Panc1 (cell line): ENCODE results near the gene NSMF. TPM values are rescaled to one million over a fixed set of nuclear protein-coding genes. Genes with fewer than 3 reads are reported as not detected.

Experiments used
- ATAC-seq: fragments of 200-7000 bp; cut with Tn5 transposase; 2 replicates; pipeline ENCODE4 v1.9.1; 2020; ENCODE audit warnings: mild to moderate bottlenecking, moderate library complexity
- BruUV-seq: library from RNA; stranded (reverse); fragments of 400-500 nt; replicated peaks from 2 replicates; lab custom pipeline; 2021; lab: Mats Ljungman, UMichigan
- CTCF ChIA-PET: fragments of 300-600 bp; sonication (Branson Sonifier 250); formaldehyde crosslinking; loops from one replicate; lab custom pipeline; 2022; ENCODE audit warnings: antibody characterized with exemption; lab: Charles Lee
- POLR2A ChIA-PET: fragments of 300-600 bp; sonication (Branson Sonifier 250); formaldehyde crosslinking; loops from one replicate; lab custom pipeline; 2022; ENCODE audit warnings: antibody characterized with exemption; lab: Charles Lee
- DNase-seq: peaks from one replicate; pipeline ENCODE4 v3.0.0-alpha.2; 2010; ENCODE audit warnings: low read depth, low spot score
- H3K27ac ChIP-seq: 2 replicates; pipeline ENCODE4 v1.5.1; 2011; ENCODE audit warnings: mild to moderate bottlenecking, low read length, inconsistent platforms
- H3K27me3 ChIP-seq: fragments of 200-500 bp; sonication (Bioruptor generic); 2 replicates; pipeline ENCODE4 v1.6.0; 2014; ENCODE audit warnings: low read length, inconsistent platforms; ENCODE audit not compliant: control insufficient read depth, insufficient read depth
- H3K36me3 ChIP-seq: fragments of 200-500 bp; sonication (Bioruptor generic); 2 replicates; pipeline ENCODE4 v1.5.1; 2014; ENCODE audit warnings: inconsistent platforms, mild to moderate bottlenecking, low read length, moderate library complexity; ENCODE audit not compliant: control insufficient read depth, insufficient read depth
- H3K4me1 ChIP-seq: 2 replicates; pipeline ENCODE4 v1.5.1; 2011; ENCODE audit warnings: inconsistent platforms, mild to moderate bottlenecking, low read length, moderate library complexity; ENCODE audit not compliant: control insufficient read depth, insufficient read depth
- H3K4me3 ChIP-seq, 2 experiments: 2 replicates each; pipeline ENCODE4 v1.5.1; 2011 to 2012; ENCODE audit warnings: low read depth in 2 of 2, low read length in 2 of 2, mild to moderate bottlenecking in 2 of 2, inconsistent platforms in 1 of 2, moderate library complexity in 1 of 2
- H3K9me3 ChIP-seq: fragments of 200-500 bp; sonication (Bioruptor generic); 2 replicates; pipeline ENCODE4 v1.5.1; 2014; ENCODE audit warnings: low read depth, mild to moderate bottlenecking, inconsistent platforms, low read length, moderate library complexity; ENCODE audit not compliant: control insufficient read depth, insufficient read depth
- CTCF ChIP-seq: fragments of 450-650 bp; IDR thresholded peaks from 2 replicates; pipeline ENCODE4 v1.5.1; 2017; ENCODE audit warnings: mild to moderate bottlenecking
- POLR2AphosphoS5 ChIP-seq: IDR thresholded peaks from 2 replicates; pipeline ENCODE4 v1.6.1; 2012; ENCODE audit warnings: mild to moderate bottlenecking, low read depth, low read length, moderate library complexity
- REST ChIP-seq, 2 experiments: IDR thresholded peaks; 2 replicates each; pipeline ENCODE4 v1.6.1; 2011 to 2012; ENCODE audit warnings: low read depth in 2 of 2, control low read depth in 1 of 2, low read length in 1 of 2, mild to moderate bottlenecking in 1 of 2, moderate library complexity in 1 of 2; ENCODE audit not compliant: insufficient read depth in 1 of 2
- SIN3A ChIP-seq: IDR thresholded peaks from 2 replicates; pipeline ENCODE4 v1.6.1; 2012; ENCODE audit warnings: low read depth, mild to moderate bottlenecking, low read length, moderate library complexity, borderline replicate concordance; ENCODE audit not compliant: insufficient read depth
- TCF7L2 ChIP-seq: IDR thresholded peaks from 2 replicates; pipeline ENCODE4 v1.6.1; 2011; ENCODE audit warnings: mild to moderate bottlenecking, low read depth, low read length, inconsistent platforms
- in situ Hi-C: cut with HindIII; loops from 2 replicates; pipeline ENCODE4 v1.10.0; 2016; ENCODE audit warnings: low sequenced_read_pairs, low pct_unique_long_range_greater_than_20kb
- intact Hi-C: fragments of 100-400 bp; cut with micrococcal nuclease; formaldehyde crosslinking; loops from one replicate; pipeline ENCODE4 v1.10.0; 2022; ENCODE audit not compliant: unreplicated experiment
- total RNA-seq: library from RNA; stranded (reverse); gene quantifications from one replicate; pipeline ENCODE4 v1.2.1, GENCODE V29; 2021; ENCODE audit not compliant: unreplicated experiment

NSMF gene
- total RNA-seq, 1 experiment from 2014 or later = 40.0 TPM

- CTCF ChIA-PET = no interaction called here
- intact Hi-C loops = no loop called here
Observed at GRCh38 chr9:137488906-137489305, 29.8 kb upstream of the NSMF start.

GRCh38 chr9:137488327-137488653, 29.2 kb upstream of the NSMF start:
- no peak overlapping the region for H3K27ac ChIP-seq
- ChIA-PET POLR2A (no interaction called here), CTCF (no interaction called here)
- H3K4me1 ChIP-seq = no peaks in the 10 kb centered on the region
- in situ Hi-C loops (no loop called here), intact Hi-C loops (no loop called here)
- no peak overlapping the region for H3K4me3 ChIP-seq
- TF ChIP-seq CTCF (no peak), TCF7L2 (no peak), POLR2AphosphoS5 (no peak), REST (IDR thresholded peaks at IDR 0.05; ENCODE audit: insufficient read depth in 1 of 2, low read depth in 2 of 2, low read length in 1 of 2) (no peak), SIN3A (no peak)
- no peaks in the 10 kb centered on the region for H3K36me3 ChIP-seq
- ATAC-seq (no peak), DNase-seq (no peak)
- no peaks in the 10 kb centered on the region for H3K27me3 ChIP-seq
- H3K9me3 ChIP-seq = no peaks in the 10 kb centered on the region
- BruUV-seq = no TSS peak

More at GRCh38 chr9:137488906-137489305, 29.8 kb upstream of the NSMF start:
- no peak for ATAC-seq
- H3K9me3 ChIP-seq = no peaks in the 10 kb centered on the region
- no peaks in the 10 kb centered on the region for H3K4me1 ChIP-seq
- TF ChIP-seq POLR2AphosphoS5 = no peak
- TF ChIP-seq CTCF = no peak
- TF ChIP-seq REST (IDR thresholded peaks at IDR 0.05; ENCODE audit: insufficient read depth in 1 of 2, low read depth in 2 of 2, low read length in 1 of 2) = no peak
- no peak for TF ChIP-seq SIN3A
- no peak for TF ChIP-seq TCF7L2
- H3K27me3 ChIP-seq = no peaks in the 10 kb centered on the region
- no peaks in the 10 kb centered on the region for H3K36me3 ChIP-seq
- in situ Hi-C loops = no loop called here
- no peak for DNase-seq
- no peak overlapping the region for H3K4me3 ChIP-seq
- POLR2A ChIA-PET = no interaction called here
- no peak overlapping the region for H3K27ac ChIP-seq
- BruUV-seq = no TSS peak
